GM12801 (cell line): ENCODE results near the gene PCDHGB2.
"Not testable (repeated sequence)": the region's sequence is repeated elsewhere in the genome, so short reads cannot be mapped to it uniquely, and the experiment has no call there.

ENCODE experiments used
- TF ChIP-seq, protein P1 (sequence below): IDR thresholded peaks from one replicate; pipeline ENCODE4 v1.5.1; 2011; ENCODE audit warnings: control low read depth; ENCODE audit not compliant: insufficient read length; ENCODE audit errors: extremely low read depth

PCDHGB2 gene

GRCh38 chr5:141374627-141375026 is 14.8 kb downstream of the PCDHGB2 start:
- TF ChIP-seq, protein P1, sequence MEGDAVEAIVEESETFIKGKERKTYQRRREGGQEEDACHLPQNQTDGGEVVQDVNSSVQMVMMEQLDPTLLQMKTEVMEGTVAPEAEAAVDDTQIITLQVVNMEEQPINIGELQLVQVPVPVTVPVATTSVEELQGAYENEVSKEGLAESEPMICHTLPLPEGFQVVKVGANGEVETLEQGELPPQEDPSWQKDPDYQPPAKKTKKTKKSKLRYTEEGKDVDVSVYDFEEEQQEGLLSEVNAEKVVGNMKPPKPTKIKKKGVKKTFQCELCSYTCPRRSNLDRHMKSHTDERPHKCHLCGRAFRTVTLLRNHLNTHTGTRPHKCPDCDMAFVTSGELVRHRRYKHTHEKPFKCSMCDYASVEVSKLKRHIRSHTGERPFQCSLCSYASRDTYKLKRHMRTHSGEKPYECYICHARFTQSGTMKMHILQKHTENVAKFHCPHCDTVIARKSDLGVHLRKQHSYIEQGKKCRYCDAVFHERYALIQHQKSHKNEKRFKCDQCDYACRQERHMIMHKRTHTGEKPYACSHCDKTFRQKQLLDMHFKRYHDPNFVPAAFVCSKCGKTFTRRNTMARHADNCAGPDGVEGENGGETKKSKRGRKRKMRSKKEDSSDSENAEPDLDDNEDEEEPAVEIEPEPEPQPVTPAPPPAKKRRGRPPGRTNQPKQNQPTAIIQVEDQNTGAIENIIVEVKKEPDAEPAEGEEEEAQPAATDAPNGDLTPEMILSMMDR: no peak

DNA sequence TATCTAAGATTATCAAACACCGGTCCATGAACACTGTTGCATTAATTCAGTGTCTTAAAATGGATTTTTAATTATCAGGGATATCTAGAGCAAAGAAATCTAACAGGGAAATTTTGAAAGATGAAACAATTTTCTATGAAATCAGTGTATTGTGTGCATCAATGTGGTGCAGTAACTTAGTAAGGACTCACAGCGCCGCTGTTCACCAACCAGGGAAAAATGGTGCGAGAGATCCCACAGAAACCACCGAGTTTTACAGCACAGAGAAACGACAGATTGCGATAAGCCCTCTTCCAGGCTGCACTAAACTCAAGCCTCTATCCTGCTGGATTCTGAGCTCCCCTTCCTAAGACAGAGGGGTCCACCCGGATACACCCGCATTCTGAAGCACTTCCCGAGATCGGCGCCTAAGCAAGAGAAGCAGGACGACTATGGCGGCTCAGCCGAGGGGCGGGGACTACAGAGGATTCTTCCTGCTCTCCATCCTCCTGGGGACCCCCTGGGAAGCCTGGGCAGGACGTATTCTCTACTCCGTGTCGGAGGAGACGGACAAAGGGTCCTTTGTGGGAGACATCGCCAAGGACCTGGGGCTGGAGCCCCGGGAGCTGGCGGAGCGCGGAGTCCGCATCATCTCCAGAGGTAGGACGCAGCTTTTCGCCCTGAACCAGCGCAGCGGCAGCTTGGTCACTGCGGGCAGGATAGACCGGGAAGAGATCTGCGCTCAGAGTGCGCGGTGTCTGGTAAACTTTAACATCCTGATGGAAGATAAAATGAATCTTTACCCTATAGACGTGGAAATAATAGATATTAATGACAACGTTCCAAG is 22.9 kb downstream of the PCDHGB2 start, which contains the start of gene PCDHGA7:
Gene PCDHGA7, plus strand, starts transcription at position 274 of the 826 bp plus-strand sequence. Its CDS starts 158 bp downstream, at position 432.
- TF ChIP-seq, protein P1: no peak

DNA sequence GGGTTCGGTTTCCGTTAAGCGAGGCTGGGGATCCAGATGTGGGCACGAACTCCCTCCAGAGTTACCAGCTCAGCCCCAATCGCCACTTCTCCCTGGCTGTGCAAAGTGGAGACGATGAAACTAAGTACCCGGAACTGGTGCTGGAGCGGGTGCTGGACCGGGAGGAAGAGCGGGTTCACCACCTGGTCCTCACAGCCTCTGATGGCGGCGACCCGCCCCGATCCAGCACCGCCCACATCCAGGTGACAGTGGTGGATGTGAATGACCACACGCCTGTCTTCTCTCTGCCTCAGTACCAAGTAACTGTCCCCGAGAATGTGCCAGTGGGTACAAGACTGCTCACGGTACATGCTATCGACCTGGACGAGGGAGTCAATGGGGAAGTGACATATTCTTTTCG is 23.6 kb downstream of the PCDHGB2 start:
- TF ChIP-seq, protein P1: no peak

DNA sequence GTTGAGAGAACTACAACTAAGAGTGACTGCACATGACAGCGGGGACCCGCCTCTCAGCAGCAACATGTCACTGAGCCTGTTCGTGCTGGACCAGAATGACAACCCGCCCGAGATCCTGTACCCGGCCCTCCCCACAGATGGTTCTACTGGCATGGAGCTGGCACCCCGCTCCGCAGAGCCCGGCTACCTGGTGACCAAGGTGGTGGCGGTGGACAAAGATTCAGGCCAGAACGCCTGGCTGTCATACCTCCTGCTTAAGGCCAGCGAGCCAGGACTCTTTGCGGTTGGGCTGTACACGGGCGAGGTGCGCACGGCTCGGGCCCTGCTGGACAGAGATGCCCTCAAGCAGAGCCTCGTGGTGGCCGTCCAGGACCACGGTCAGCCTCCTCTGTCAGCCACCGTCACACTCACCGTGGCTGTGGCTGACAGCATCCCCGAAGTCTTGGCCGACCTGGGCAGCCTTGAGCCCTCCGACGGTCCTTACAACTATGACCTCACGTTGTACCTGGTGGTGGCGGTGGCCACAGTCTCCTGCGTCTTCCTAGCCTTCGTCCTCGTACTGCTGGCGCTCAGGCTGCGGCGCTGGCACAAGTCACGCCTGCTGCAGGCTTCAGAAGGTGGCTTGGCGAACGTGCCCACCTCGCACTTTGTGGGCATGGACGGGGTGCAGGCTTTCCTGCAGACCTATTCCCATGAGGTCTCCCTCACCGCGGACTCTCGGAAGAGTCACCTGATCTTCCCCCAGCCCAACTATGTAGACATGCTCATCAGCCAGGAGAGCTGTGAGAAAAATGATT is 24.9 kb downstream of the PCDHGB2 start:
- TF ChIP-seq, protein P1: no peak

GRCh38 chr5:141387557-141388311 is 27.9 kb downstream of the PCDHGB2 start, which contains the start of gene PCDHGB4:
TSS of gene PCDHGB4 (plus strand) at chr5:141387698. CDS start at chr5:141387885, 187 bp downstream.
- TF ChIP-seq, protein P1: not testable (repeated sequence)

GRCh38 chr5:141388661-141389060 is 28.9 kb downstream of the PCDHGB2 start:
- TF ChIP-seq, protein P1: no peak
